GM13976 (cell line): ENCODE results near the gene DRGX.

ENCODE experiments used
- DNase-seq: peaks from one replicate; pipeline ENCODE4 v3.0.0; 2012; ENCODE audit warnings: low spot score
- CTCF ChIP-seq: IDR thresholded peaks from 2 replicates; pipeline ENCODE4 v1.5.1; 2012; ENCODE audit warnings: borderline replicate concordance, mild to moderate bottlenecking; ENCODE audit not compliant: insufficient read depth; ENCODE audit errors: extremely low read depth, missing control alignments, control extremely low read depth
- in situ Hi-C: fragments of 300-500 bp; cut with MboI; formaldehyde crosslinking; loops from one replicate; pipeline ENCODE4 v1.12.0; 2022; ENCODE audit warnings: low sequenced_read_pairs, mixed read lengths, inconsistent platforms; ENCODE audit not compliant: unreplicated experiment

DRGX gene

GRCh38 chr10:49364747-49365146, 31.1 kb downstream of the DRGX start:
- no peak for DNase-seq
- TF ChIP-seq CTCF, result no peak
- in situ Hi-C loops, result no loop called here

GRCh38 chr10:49364051-49364450, 31.8 kb downstream of the DRGX start:
- DNase-seq, result no peak
- in situ Hi-C loops, result no loop called here
- no peak for TF ChIP-seq CTCF

- no peak for DNase-seq
- in situ Hi-C loops, result no loop called here
- TF ChIP-seq CTCF, result no peak
Observed at GRCh38 chr10:49363309-49364031, 32.4 kb downstream of the DRGX start.

GRCh38 chr10:49362596-49363260, 33.2 kb downstream of the DRGX start:
- in situ Hi-C loops, result no loop called here
- TF ChIP-seq CTCF, result no peak

GRCh38 chr10:49361735-49362568, 33.9 kb downstream of the DRGX start:
- no peak for TF ChIP-seq CTCF
- in situ Hi-C loops, result no loop called here
- no peak for DNase-seq

More at GRCh38 chr10:49362596-49363260, 33.2 kb downstream of the DRGX start:
- peak; percentile 71 for DNase-seq

GRCh38 chr10:49361178-49361554, 34.7 kb downstream of the DRGX start:
- no peak for TF ChIP-seq CTCF
- no peak for DNase-seq
- in situ Hi-C loops, result no loop called here
